Endothelial cell (in vitro differentiated cells): ENCODE data around the gene ABCG4. TPM values are rescaled to one million over a fixed set of nuclear protein-coding genes. Genes with fewer than 3 reads are reported as not detected.
A peak's percentile ranks its signal among the peaks of the same experiment; 100 is the strongest.
"Not testable (repeated sequence)": the region's sequence is repeated elsewhere in the genome, so short reads cannot be mapped to it uniquely, and the experiment has no call there.

Source experiments
- DNase-seq: peaks from one replicate; pipeline ENCODE4 v3.0.0; 2021; ENCODE audit warnings: low spot score
- H3K27ac Mint-ChIP-seq: one replicate; pipeline ENCODE4 v1.8.0; 2021; ENCODE audit warnings: mixed read lengths, inconsistent platforms; ENCODE audit not compliant: unreplicated experiment
- H3K27me3 Mint-ChIP-seq: one replicate; pipeline ENCODE4 v1.8.0; 2021; ENCODE audit warnings: mild to moderate bottlenecking, moderate library complexity, mixed read lengths, inconsistent platforms; ENCODE audit not compliant: unreplicated experiment
- H3K36me3 Mint-ChIP-seq: one replicate; pipeline ENCODE4 v1.8.0; 2021; ENCODE audit warnings: mild to moderate bottlenecking, low read depth, mixed read lengths, inconsistent platforms; ENCODE audit not compliant: unreplicated experiment
- H3K4me1 Mint-ChIP-seq: one replicate; pipeline ENCODE4 v1.8.0; 2021; ENCODE audit warnings: mild to moderate bottlenecking, mixed read lengths, inconsistent platforms; ENCODE audit not compliant: unreplicated experiment
- H3K4me3 Mint-ChIP-seq: one replicate; pipeline ENCODE4 v1.8.0; 2021; ENCODE audit warnings: mild to moderate bottlenecking, mixed read lengths, inconsistent platforms; ENCODE audit not compliant: unreplicated experiment
- H3K9me3 Mint-ChIP-seq: one replicate; pipeline ENCODE4 v1.8.0; 2021; ENCODE audit warnings: mixed read lengths, inconsistent platforms; ENCODE audit not compliant: unreplicated experiment
- total RNA-seq: library from RNA; stranded (reverse); fragmentation: NEBNext Ultra II Directional; extraction: Animal tissue kit (Norgen Biotek cat#: 25700); gene quantifications from one replicate; pipeline ENCODE4 v1.2.1, GENCODE V29; 2021; ENCODE audit not compliant: unreplicated experiment
- TF ChIP-seq, protein P1 (sequence below): fragments of 200-600 bp; sonication (generic); IDR thresholded peaks from one replicate; pipeline ENCODE4 v1.5.0; 2021; ENCODE audit warnings: antibody characterized with exemption; ENCODE audit not compliant: unreplicated experiment

The ABCG4 gene
- total RNA-seq, 1 donor from 2014 or later = 0.10 TPM

DNA sequence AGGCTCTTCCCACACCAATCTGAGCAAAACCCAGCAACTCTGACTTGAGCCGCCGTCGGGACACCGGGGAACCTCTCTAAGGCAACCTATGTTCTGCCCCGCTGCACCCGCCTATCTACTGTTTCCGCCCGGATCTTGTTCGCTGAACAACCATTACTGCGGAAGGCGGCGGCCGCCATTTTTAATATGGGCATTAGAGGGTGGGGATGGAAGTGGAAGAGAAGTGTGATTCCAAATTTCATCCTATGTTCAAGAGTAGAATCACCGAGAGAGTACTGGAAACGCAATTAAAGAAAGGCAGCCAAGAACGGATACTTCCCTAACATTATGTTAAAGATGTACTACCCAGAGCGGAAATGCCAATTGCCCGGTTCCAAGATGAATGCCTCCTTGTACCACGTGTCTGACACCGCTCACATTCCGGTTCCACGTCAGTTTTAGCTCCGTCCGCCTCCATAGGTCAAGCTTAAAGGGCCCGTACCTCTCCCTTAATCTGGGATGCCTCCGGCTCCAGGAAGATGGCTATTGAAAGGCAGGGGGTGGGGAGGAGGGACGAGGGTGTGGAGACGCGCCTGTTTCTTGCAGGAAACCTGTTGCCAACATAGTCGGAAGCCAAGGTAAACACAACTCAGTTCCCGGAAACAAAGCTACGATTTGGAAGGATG, 47.0 kb upstream of the ABCG4 start, which contains the start of gene DPAGT1:
DPAGT1 (minus strand) TSS at position 95 of the 665 bp plus-strand sequence. CDS start 198 bp downstream, outside the sequence.
- peaks cover 34% of the 10 kb centered on the region for H3K4me1 Mint-ChIP-seq
- H3K27ac Mint-ChIP-seq = peak within 1 kb of the TSS; percentile 97
- peak within 1 kb of the TSS; percentile 93 for H3K4me3 Mint-ChIP-seq
- peaks cover 7% of the 10 kb centered on the region for H3K27me3 Mint-ChIP-seq
- H3K36me3 Mint-ChIP-seq = peaks cover 26% of the 10 kb centered on the region
- DNase-seq = peak; percentile 73
- TF ChIP-seq, protein P1, sequence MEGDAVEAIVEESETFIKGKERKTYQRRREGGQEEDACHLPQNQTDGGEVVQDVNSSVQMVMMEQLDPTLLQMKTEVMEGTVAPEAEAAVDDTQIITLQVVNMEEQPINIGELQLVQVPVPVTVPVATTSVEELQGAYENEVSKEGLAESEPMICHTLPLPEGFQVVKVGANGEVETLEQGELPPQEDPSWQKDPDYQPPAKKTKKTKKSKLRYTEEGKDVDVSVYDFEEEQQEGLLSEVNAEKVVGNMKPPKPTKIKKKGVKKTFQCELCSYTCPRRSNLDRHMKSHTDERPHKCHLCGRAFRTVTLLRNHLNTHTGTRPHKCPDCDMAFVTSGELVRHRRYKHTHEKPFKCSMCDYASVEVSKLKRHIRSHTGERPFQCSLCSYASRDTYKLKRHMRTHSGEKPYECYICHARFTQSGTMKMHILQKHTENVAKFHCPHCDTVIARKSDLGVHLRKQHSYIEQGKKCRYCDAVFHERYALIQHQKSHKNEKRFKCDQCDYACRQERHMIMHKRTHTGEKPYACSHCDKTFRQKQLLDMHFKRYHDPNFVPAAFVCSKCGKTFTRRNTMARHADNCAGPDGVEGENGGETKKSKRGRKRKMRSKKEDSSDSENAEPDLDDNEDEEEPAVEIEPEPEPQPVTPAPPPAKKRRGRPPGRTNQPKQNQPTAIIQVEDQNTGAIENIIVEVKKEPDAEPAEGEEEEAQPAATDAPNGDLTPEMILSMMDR = no peak
- no peaks in the 10 kb centered on the region for H3K9me3 Mint-ChIP-seq

- H3K9me3 Mint-ChIP-seq, H3K27me3 Mint-ChIP-seq, DNase-seq: not testable (repeated sequence)
- H3K27ac Mint-ChIP-seq = peak overlapping the region; percentile 97
- peaks cover 13% of the 10 kb centered on the region for H3K36me3 Mint-ChIP-seq
- peak overlapping the region; percentile 71 for H3K4me3 Mint-ChIP-seq
- peaks cover 38% of the 10 kb centered on the region for H3K4me1 Mint-ChIP-seq
Observed at GRCh38 chr11:119103161-119103664, 45.6 kb upstream of the ABCG4 start.

DNA sequence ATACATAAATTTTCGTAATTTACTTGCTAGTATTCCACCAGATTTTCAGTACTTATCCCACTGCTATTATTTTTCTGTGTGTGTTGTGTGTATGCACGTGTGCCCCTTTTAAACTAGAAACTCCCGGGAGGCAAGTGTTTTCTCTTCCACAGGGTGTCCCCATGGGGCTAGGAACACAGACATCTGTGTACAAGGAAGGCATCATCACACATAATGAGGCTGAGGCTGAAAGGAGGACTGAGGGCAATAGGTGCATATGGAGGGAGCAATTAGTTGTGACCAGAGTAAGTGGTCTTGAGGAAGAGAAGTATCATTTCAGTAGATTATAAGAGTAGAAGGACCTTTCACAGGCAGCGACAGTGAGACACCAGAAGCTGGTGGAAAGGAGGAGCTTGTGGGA, 45.1 kb upstream of the ABCG4 start:
- Mint-ChIP-seq H3K4me3 (no peak overlapping the region), H3K27ac (peak overlapping the region; percentile 97), H3K36me3 (peaks cover 7% of the 10 kb centered on the region), H3K4me1 (peaks cover 43% of the 10 kb centered on the region), H3K27me3 (peaks cover 12% of the 10 kb centered on the region), H3K9me3 (no peaks in the 10 kb centered on the region)
- TF ChIP-seq, protein P1 = no peak
- DNase-seq = no peak

DNA sequence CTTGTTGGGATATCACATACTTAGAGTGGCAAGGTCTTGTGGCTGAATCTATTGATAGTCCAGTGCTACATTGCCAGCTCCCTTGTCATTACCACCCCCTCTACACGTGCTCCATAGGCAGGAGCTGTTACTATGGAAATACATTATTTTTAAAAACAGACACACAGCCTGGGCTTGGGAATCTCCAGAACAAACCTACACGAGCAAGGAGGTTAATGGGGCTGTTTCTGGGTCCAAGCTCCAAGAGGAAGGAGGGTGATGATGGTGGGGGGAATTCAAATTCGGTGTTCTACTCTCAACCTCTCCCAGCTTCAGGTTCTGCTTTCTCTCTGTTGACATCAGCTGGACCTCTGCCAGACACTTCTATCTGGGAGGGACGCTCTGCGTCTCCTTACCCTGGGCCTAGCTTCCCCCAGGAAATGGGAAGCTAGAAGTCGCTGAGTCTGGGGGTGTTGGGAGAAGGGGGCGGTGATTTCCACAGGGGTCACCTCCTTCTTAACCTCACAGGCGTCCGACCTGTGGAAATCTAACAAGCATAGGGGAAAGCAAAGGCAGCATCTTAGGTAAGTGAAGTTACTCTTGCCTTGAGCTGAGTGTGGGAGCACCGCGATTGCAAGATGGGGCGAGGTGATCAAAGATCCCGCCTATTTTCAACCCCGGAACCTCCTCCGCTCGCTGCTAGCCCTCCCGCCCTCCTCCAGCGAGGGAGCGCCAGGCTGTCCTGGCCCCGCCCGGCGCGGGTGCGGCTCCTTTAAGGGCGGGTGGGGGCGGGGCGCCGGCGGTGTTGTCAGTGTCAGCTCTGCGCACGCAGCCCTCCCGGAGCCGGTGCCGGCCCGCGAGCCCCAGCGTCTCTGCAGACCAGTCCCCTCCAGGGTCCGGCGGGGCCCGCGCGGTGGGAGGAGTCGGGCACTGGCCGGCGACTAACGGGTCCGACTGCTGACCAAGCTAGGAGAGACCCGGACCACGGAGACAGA, 42.0 kb upstream of the ABCG4 start, which contains the start of gene C2CD2L:
C2CD2L (plus strand) TSS at position 781 of the 974 bp plus-strand sequence. CDS start 398 bp downstream, outside the sequence.
- peaks cover 18% of the 10 kb centered on the region for H3K27me3 Mint-ChIP-seq
- peaks cover 14% of the 10 kb centered on the region for H3K36me3 Mint-ChIP-seq
- peaks cover 49% of the 10 kb centered on the region for H3K4me1 Mint-ChIP-seq
- no peaks in the 10 kb centered on the region for H3K9me3 Mint-ChIP-seq
- peak within 1 kb of the TSS; percentile 57 for H3K27ac Mint-ChIP-seq
- H3K4me3 Mint-ChIP-seq = peak within 1 kb of the TSS; percentile 90
- peak; percentile 80 for DNase-seq
- TF ChIP-seq, protein P1 = no peak

- peaks cover 46% of the 10 kb centered on the region for H3K4me1 Mint-ChIP-seq
- H3K4me3 Mint-ChIP-seq = peak overlapping the region; percentile 89
- peaks cover 18% of the 10 kb centered on the region for H3K27me3 Mint-ChIP-seq
- H3K27ac Mint-ChIP-seq = no peak overlapping the region
- no peaks in the 10 kb centered on the region for H3K9me3 Mint-ChIP-seq
- TF ChIP-seq, protein P1 = no peak
- no peak for DNase-seq
- H3K36me3 Mint-ChIP-seq = peaks cover 17% of the 10 kb centered on the region
Observed at GRCh38 chr11:119107538-119108145, 41.2 kb upstream of the ABCG4 start.
